Astrocyte of the hippocampus (primary cell): Measurements from ENCODE around the gene BACH2.

Source experiments
- DNase-seq: peaks from one replicate; pipeline ENCODE4 v3.0.0; 2011; ENCODE audit warnings: low read depth, low spot score

Gene BACH2

DNA sequence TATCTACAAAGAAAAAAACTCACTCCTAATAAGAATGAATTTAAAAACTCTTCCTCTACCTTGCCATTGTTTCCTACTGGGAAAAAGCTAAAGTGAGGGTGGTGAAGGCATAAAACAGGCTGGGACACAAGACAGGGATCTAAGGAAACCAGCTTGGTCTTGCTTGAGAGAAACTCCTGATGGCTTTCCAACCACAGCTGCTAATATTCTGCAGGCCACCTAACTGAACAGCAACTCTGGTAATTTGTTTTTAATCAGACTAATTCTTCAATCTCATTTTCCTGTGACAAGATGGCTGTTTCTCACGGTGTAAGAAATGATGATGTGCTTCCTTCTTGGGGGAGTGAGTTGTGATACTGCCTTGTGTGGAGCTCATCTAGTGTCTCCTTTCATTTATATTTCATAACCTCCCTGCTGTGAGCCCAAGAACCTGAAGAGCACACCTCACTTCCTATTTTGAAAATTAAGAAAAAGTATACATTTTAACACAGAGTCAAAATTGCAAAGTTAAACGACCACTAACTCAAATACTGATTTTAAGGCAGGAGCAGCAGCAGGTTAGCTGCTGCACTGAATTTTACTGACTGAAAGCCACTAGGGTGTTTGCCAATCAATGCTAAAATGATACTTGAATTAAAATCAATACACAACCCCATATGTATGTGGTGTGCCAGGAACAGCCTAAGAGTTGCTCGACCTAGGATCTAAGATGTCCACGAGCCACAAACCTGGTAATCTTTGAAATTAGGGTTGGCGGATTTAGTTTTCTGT is 58.0 kb downstream of the BACH2 start:
- DNase-seq = no peak

DNA sequence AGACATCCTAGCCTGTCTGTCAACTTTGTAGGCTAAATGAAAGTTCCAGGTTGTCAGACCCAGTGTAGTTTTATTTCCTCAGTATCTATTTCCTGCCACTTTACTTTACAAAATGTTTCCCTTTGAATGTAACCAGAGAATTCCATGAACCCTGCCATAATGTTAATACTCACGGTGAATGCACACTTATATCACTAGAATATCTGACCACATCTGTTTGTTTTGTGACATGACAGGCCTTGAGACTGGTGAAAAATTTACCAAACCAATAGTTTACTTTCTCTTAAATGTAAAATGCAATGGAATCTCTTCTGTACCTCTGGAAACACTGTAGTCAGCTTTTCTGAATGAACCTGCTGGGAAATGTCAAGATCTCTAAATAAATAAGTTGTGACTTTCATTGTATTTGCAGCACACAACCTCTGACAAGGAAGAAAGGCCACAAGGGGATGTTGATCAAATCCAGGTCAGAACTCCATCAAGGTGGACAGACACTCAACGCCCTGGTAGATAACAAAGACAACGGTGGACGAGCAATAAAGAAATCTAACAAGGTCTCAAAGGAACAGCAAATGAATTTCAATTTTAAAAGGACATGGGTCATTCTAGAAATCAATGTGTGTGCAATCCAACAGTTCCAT is 59.2 kb downstream of the BACH2 start:
- no peak for DNase-seq

DNA sequence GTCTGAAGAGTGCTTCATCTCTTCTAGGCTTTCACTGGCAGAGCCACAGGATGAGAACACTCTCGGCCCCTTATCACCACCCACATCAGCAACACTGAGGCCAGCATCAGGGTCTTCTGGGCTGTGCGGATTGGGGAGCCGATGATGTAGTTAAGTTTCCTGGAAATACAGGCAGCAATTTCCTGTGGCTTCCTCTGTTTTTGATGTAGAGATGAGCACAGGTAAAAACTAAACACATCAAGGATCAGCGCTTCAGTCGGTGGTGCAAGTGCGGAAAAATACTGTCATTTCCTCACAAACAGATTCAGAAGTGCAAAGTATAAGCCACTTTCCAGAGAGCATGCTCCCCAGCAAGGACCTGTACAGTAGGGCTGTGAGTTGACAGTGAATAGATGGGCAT is 62.6 kb downstream of the BACH2 start:
- DNase-seq = no peak

GRCh38 chr6:90233213-90233612 is 63.4 kb downstream of the BACH2 start:
- no peak for DNase-seq

GRCh38 chr6:90231798-90232197 is 64.8 kb downstream of the BACH2 start:
- no peak for DNase-seq

- DNase-seq = no peak
Observed at GRCh38 chr6:90231308-90231707, 65.3 kb downstream of the BACH2 start.

DNA sequence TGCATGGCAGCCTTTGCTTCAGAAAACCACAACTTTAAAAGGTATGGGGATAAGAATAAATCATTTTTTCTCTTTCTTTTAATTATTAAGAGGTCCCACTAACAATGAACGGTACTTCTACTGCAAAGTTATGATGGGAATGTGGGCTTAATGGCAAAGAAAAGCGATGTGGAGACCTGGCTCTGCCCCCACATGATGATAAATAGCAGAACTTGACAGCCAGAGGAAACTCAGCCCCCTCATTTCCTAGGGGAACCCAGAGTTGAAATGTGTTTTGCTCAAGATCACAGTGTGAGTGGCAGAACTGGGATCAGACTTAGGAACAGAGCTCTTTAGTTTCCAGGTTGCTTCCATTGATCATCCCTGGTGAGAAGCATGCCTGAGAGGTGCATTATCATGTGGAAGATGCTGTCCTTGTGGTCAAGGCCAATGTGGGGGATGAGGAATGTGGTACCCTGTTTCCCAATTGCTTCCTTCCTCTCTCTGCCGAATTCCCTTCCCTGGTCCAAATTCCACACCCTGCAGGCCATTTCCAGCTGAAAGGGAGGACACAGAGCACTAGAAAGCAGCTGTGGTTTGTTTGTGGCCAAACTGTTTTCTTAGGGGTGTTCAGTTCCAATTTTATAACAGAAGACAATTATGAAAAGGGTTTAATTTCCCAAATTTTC is 66.0 kb downstream of the BACH2 start:
- peak; percentile 31 for DNase-seq

- DNase-seq = no peak
Observed at GRCh38 chr6:90229331-90230010, 67.2 kb downstream of the BACH2 start.

DNA sequence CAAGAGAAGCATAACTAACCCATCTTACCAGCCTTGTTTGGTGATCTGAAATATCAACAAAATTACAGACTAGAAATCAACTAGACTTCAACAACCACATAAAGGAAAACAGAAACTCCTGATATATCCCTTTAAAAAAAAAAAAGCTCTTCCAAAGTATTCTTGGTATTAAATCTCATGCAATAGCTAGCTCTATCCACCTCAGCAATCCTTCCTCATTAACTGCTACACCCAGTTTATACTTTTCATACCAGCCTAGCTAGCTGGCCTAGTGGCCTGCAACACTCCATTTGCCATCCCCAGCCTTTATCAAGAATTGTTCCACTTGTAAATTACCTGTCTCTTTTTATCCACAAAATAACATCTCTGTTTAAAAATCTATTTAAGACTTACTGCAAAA is 69.0 kb downstream of the BACH2 start:
- peak; percentile 32 for DNase-seq

- DNase-seq = peak; percentile 11
Observed at GRCh38 chr6:90227213-90227612, 69.4 kb downstream of the BACH2 start.

DNA sequence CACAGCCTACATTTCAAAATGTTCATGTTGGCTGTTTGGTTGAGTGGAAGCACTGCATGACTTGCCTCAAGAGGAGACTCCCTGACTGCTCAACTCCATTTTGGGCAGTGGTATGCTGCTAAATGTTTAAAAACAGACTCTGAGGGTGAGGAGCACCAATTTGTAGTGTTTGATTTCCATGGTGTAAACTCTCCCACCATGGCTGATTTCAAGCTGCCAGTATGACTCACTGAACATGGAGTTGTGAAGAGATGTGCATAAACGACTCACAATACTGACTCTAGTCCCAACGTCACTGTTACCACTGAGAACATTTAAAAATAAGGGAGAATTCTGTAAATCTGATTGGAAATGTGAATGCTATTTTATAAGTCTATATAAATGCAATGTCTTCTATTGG is 70.4 kb downstream of the BACH2 start:
- peak; percentile 62 for DNase-seq

GRCh38 chr6:90224196-90224595 is 72.4 kb downstream of the BACH2 start:
- DNase-seq = no peak

DNA sequence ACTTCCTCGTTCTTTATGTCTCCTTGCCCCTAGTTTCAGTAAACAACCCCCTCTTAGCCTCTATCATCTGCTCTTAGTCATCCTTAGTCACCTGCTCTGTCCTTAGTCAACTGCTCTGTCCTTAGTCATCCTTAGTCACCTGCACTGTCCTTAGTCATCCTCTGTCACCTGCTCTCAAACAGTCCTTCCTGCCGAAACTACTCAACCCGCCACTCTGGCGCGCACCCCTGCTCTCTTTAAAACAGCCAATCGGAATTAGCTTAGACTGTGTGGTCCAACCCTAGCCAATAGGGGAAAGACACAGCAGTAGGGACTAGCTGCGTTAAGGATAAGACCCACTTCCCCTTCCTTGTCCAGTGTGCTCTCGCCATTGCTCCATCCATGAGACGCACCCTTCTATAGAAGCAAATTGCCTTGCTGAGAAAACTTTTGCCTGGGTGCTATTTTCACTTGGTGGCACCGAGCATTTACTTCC is 73.9 kb downstream of the BACH2 start:
- DNase-seq = no peak

DNA sequence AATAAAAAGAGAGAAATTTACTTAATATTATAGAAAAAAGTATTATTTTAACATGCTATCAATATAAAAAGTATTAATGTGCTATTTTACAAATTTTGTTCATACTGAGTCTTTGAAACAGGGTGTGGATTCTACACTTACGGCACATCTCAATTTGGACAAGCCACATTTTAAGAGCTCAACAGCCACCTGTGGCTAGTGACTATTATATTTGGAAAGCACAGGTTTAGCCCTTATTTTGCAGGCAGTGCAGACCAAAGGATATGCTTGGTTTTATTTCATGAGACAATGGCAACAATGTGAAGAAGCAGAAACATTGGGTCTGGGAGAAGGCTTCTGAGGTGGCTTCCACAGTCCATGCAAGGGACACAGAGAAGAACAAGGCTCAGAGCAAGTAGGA is 74.6 kb downstream of the BACH2 start:
- DNase-seq = no peak

- no peak for DNase-seq
Observed at GRCh38 chr6:90221403-90221802, 75.2 kb downstream of the BACH2 start.

DNA sequence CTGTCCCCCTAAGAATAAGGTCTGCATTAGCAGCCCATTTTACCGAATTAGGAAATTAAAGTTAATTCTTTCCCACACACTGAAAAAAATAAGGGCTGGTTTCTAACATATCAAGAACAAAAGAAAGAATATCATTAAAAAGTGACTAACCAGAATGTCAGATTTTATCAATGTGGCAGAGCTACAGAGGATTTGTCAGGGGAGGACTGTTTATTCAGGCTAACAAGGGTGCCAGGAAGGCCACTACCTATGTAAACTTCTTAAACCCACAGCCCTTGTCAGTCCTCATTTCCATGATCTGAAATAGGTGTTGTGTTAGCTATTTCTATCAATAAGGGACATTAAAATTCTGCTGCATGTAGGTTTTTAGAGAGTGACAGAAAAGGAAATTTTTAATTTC is 76.4 kb downstream of the BACH2 start:
- DNase-seq = peak; percentile 58

DNA sequence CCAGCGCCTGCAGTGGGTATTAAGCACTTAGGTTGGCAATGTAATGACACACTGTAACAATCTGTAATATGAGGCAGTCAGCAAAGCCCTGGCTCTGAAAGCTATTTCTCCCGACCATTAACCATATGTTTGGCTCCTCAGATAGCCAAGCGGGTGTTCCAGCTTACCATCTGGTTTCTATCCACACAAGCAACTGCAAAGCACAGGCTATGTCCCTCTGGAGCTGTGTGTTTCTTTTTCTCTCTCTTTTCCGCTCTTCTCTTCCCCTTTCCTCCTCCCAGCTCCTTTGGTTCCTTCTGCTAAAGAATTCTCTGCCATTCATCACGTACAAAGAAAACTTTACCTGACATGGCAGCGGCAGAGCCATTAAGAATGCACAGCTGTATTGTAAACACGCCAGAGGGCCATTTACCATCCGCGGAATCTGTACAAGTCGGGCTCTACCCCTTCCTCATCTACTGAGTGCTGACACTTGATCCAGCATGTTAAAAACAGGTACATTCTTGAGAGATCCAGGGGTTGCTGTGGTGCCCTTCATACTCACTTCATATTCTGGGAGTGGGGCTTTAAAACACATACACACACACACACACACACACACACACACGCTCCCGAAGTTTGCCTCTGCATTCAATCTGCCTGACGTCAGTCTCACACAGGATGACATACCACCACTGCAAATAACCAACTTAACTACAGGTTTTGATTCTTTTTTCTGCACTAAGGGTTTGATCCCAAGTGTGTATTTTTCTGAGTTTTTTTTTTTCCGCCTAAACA is 77.2 kb downstream of the BACH2 start:
- peak; percentile 87 for DNase-seq

DNA sequence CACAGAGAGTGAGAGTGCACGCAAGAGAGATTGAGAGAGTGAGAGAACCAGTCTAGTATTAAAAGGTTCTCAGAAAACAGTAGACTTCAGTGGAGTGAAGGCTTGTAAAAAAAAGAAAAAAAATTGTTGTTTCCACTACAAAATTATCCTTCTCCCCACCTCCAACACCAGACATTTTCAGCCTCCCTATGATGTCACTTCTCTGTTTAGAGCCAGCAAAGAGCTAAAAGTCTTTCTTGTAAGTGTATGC is 77.8 kb downstream of the BACH2 start:
- DNase-seq = no peak

DNA sequence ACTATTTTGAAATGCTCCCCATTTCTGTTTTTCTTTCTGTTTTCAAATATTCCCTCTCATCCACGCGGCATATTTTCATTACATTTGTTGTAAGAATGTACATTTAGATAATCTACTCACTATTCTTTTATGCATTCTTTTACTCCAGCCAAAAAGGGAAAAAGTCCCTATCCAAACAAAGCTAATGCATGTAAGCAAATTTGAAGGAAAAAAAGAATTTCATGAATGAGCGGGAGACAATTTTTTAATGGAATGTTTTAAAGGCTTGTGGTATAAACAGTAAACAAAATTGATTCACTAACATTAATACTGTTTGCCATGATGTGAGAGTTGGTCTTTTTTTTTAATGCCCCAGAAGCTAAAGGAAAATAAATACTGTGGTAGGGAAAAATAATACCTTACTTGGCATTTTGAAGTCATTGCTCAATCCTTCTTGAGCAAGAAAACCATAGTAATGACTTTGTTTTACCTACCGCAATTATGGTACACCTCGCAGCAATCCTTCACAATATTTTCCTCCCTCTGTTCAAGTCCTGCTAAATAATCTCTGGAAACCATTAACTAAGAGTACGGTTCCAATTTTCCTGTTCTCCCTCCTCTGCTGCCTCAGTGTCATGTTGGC is 79.0 kb downstream of the BACH2 start:
- DNase-seq = peak; percentile 27

GRCh38 chr6:90216072-90216977 is 80.3 kb downstream of the BACH2 start:
- DNase-seq = peak; percentile 92
